ENCODE measurements around the gene LRP5. TPM values are rescaled to one million over a fixed set of nuclear protein-coding genes. Genes with fewer than 3 reads are reported as not detected.

LRP5 gene
- total and polyA plus RNA-seq, 2 donors: 10.1 to 22.1 TPM

GRCh38 chr11:68345776-68346461 lies 33.5 kb downstream of the LRP5 start:
- Histone ChIP-seq H3K27ac (ENCODE audit: low read depth in 1 of 2, low read length in 1 of 2) (no peak overlapping the region), H3K36me3 (ENCODE audit: control insufficient read depth in 2 of 2, insufficient read depth in 2 of 2, low read length in 1 of 2) (peaks cover 0 to 3% of the 10 kb centered on the region in 2 donors), H3K4me3 (ENCODE audit: low read length in 2 of 2) (no peak overlapping the region), H3K9me3 (ENCODE audit: control insufficient read depth in 2 of 2, insufficient read depth in 1 of 2, low read length in 1 of 2) (no peaks in the 10 kb centered on the region), H3K27me3 (ENCODE audit: control insufficient read depth in 2 of 2, insufficient read depth in 1 of 2, low read length in 1 of 2) (no peaks in the 10 kb centered on the region), H3K4me1 (ENCODE audit: control insufficient read depth in 2 of 2, insufficient read depth in 2 of 2, low read length in 2 of 2) (peaks cover 0 to 10% of the 10 kb centered on the region in 2 donors)
- WGBS: 91% methylated on average over 11 of the region's 11 CpGs
- DNase-seq (ENCODE audit: low read depth in 6 of 9, low spot score in 9 of 9): no peak

DNA sequence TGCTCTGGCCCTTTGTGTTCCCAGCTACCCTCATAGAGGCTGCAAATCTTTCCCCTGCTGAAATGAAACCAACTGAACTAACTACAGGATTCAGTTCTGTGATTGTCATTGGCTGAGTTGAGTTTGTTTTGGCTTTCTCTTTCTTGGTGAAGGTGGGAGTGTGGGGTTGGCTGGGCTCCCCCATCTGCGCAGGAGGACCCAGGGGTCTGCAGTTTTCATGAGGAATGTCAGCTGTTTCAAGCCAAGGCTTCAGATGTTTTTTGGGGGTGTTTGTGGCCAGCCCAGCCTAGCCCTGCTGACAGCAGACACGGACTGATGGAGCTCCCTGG lies 34.0 kb downstream of the LRP5 start:
- WGBS: 94% methylated on average over 2 of the region's 2 CpGs
- no peak for DNase-seq (ENCODE audit: low read depth in 6 of 9, low spot score in 9 of 9)
- no peaks in the 10 kb centered on the region for H3K27me3 ChIP-seq (ENCODE audit: control insufficient read depth in 2 of 2, insufficient read depth in 1 of 2, low read length in 1 of 2)
- H3K4me3 ChIP-seq (ENCODE audit: low read length in 2 of 2): no peak overlapping the region
- H3K36me3 ChIP-seq (ENCODE audit: control insufficient read depth in 2 of 2, insufficient read depth in 2 of 2, low read length in 1 of 2): peaks cover 0 to 3% of the 10 kb centered on the region in 2 donors
- no peaks in the 10 kb centered on the region for H3K9me3 ChIP-seq (ENCODE audit: control insufficient read depth in 2 of 2, insufficient read depth in 1 of 2, low read length in 1 of 2)
- H3K27ac ChIP-seq (ENCODE audit: low read depth in 1 of 2, low read length in 1 of 2): peak overlapping the region in 1 of 2 donors; percentile 37
- peaks cover 0 to 10% of the 10 kb centered on the region in 2 donors for H3K4me1 ChIP-seq (ENCODE audit: control insufficient read depth in 2 of 2, insufficient read depth in 2 of 2, low read length in 2 of 2)

DNA sequence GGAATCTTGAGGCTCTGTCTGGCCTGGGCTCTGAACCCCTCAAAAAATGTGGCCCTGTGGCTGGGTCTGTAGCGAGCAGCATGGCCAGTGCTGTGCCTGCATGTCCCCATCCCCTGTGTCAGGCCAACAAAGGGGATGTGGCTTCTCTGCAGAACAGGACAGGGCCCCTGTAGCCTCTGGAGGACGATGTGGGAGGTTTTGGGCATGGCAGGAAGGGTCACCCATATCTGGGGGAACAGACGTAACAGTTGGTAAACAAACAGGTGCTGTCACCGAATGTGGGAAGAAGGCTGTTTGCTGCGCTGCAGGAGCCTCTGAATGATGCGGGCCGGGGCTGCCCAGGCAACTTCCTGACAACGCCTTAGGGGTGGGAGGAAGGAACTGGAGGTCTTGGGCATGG lies 35.0 kb downstream of the LRP5 start:
- H3K9me3 ChIP-seq (ENCODE audit: control insufficient read depth in 2 of 2, insufficient read depth in 1 of 2, low read length in 1 of 2): no peaks in the 10 kb centered on the region
- no peaks in the 10 kb centered on the region for H3K27me3 ChIP-seq (ENCODE audit: control insufficient read depth in 2 of 2, insufficient read depth in 1 of 2, low read length in 1 of 2)
- 85% methylated on average over 8 of the region's 8 CpGs for WGBS
- peaks cover 0 to 8% of the 10 kb centered on the region in 2 donors for H3K4me1 ChIP-seq (ENCODE audit: control insufficient read depth in 2 of 2, insufficient read depth in 2 of 2, low read length in 2 of 2)
- no peak for DNase-seq (ENCODE audit: low read depth in 6 of 9, low spot score in 9 of 9)
- H3K36me3 ChIP-seq (ENCODE audit: control insufficient read depth in 2 of 2, insufficient read depth in 2 of 2, low read length in 1 of 2): peaks cover 0 to 3% of the 10 kb centered on the region in 2 donors
- H3K27ac ChIP-seq (ENCODE audit: low read depth in 1 of 2, low read length in 1 of 2): no peak overlapping the region
- no peak overlapping the region for H3K4me3 ChIP-seq (ENCODE audit: low read length in 2 of 2)

GRCh38 chr11:68347841-68348240 lies 35.5 kb downstream of the LRP5 start:
- 99% methylated on average over 32 of the region's 32 CpGs for WGBS
- Histone ChIP-seq H3K27me3 (ENCODE audit: control insufficient read depth in 2 of 2, insufficient read depth in 1 of 2, low read length in 1 of 2) (no peaks in the 10 kb centered on the region), H3K27ac (ENCODE audit: low read depth in 1 of 2, low read length in 1 of 2) (no peak overlapping the region), H3K4me3 (ENCODE audit: low read length in 2 of 2) (no peak overlapping the region), H3K36me3 (ENCODE audit: control insufficient read depth in 2 of 2, insufficient read depth in 2 of 2, low read length in 1 of 2) (peaks cover 0 to 3% of the 10 kb centered on the region in 2 donors), H3K4me1 (ENCODE audit: control insufficient read depth in 2 of 2, insufficient read depth in 2 of 2, low read length in 2 of 2) (peaks cover 0 to 4% of the 10 kb centered on the region in 2 donors), H3K9me3 (ENCODE audit: control insufficient read depth in 2 of 2, insufficient read depth in 1 of 2, low read length in 1 of 2) (no peaks in the 10 kb centered on the region)
- no peak for DNase-seq (ENCODE audit: low read depth in 6 of 9, low spot score in 9 of 9)

- Histone ChIP-seq H3K27ac (ENCODE audit: low read depth in 1 of 2, low read length in 1 of 2) (no peak overlapping the region), H3K4me3 (ENCODE audit: low read length in 2 of 2) (no peak overlapping the region), H3K36me3 (ENCODE audit: control insufficient read depth in 2 of 2, insufficient read depth in 2 of 2, low read length in 1 of 2) (peaks cover 3 to 9% of the 10 kb centered on the region in 2 donors), H3K4me1 (ENCODE audit: control insufficient read depth in 2 of 2, insufficient read depth in 2 of 2, low read length in 2 of 2) (peaks cover 0 to 8% of the 10 kb centered on the region in 2 donors), H3K9me3 (ENCODE audit: control insufficient read depth in 2 of 2, insufficient read depth in 1 of 2, low read length in 1 of 2) (no peaks in the 10 kb centered on the region), H3K27me3 (ENCODE audit: control insufficient read depth in 2 of 2, insufficient read depth in 1 of 2, low read length in 1 of 2) (no peaks in the 10 kb centered on the region)
- DNase-seq (ENCODE audit: low read depth in 6 of 9, low spot score in 9 of 9): no peak
- WGBS: 97% methylated on average over 15 of the region's 15 CpGs
Measured at GRCh38 chr11:68349461-68350249, 37.3 kb downstream of the LRP5 start.

DNA sequence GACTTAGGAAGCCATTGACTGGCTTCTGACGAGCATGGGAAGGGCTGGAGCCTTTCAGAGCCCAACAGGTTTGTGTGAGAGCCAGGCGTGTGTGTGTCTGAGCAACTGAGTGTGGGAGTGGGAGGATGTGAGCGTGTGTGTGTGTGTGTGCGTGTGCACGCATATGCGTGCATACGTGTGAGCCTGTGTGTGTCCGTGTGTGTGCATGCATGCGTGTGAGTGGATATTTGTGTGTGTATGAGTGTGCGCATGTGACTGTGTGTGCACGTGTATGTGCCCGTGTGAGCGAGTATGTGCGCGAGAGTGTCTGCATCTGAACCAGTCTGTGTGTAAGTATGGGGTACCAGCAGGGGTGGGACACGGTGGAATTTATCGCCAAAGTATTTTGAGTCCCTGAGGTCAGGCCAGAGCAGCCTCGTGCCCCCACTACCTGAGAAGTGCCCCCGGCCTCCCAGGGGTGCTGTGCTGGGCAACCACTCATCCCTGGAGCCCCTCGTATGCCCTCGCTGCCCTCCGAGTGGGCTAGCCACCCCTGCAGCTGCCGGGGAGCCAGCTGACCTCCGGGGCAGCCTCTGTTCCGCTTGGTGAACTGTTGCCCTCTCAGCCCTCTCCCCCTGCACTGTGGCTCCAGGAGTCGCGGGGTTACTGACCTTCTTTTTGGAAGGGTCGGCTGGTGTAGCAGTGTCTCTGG lies 38.5 kb downstream of the LRP5 start:
- Histone ChIP-seq H3K27ac (ENCODE audit: low read depth in 1 of 2, low read length in 1 of 2) (no peak overlapping the region), H3K27me3 (ENCODE audit: control insufficient read depth in 2 of 2, insufficient read depth in 1 of 2, low read length in 1 of 2) (no peaks in the 10 kb centered on the region), H3K4me1 (ENCODE audit: control insufficient read depth in 2 of 2, insufficient read depth in 2 of 2, low read length in 2 of 2) (peaks cover 0 to 8% of the 10 kb centered on the region in 2 donors), H3K9me3 (ENCODE audit: control insufficient read depth in 2 of 2, insufficient read depth in 1 of 2, low read length in 1 of 2) (no peaks in the 10 kb centered on the region), H3K36me3 (ENCODE audit: control insufficient read depth in 2 of 2, insufficient read depth in 2 of 2, low read length in 1 of 2) (peaks cover 3 to 9% of the 10 kb centered on the region in 2 donors), H3K4me3 (ENCODE audit: low read length in 2 of 2) (no peak overlapping the region)
- DNase-seq (ENCODE audit: low read depth in 6 of 9, low spot score in 9 of 9): no peak
- WGBS: 94% methylated on average over 28 of the region's 28 CpGs

- Histone ChIP-seq H3K36me3 (ENCODE audit: control insufficient read depth in 2 of 2, insufficient read depth in 2 of 2, low read length in 1 of 2) (peaks cover 3 to 9% of the 10 kb centered on the region in 2 donors), H3K4me1 (ENCODE audit: control insufficient read depth in 2 of 2, insufficient read depth in 2 of 2, low read length in 2 of 2) (peaks cover 0 to 8% of the 10 kb centered on the region in 2 donors), H3K27me3 (ENCODE audit: control insufficient read depth in 2 of 2, insufficient read depth in 1 of 2, low read length in 1 of 2) (no peaks in the 10 kb centered on the region), H3K4me3 (ENCODE audit: low read length in 2 of 2) (no peak overlapping the region), H3K9me3 (ENCODE audit: control insufficient read depth in 2 of 2, insufficient read depth in 1 of 2, low read length in 1 of 2) (no peaks in the 10 kb centered on the region), H3K27ac (ENCODE audit: low read depth in 1 of 2, low read length in 1 of 2) (no peak overlapping the region)
- 95% methylated on average over 32 of the region's 32 CpGs for WGBS
- DNase-seq (ENCODE audit: low read depth in 6 of 9, low spot score in 9 of 9): no peak
Measured at GRCh38 chr11:68351450-68352275, 39.3 kb downstream of the LRP5 start.

GRCh38 chr11:68352591-68352990 lies 40.2 kb downstream of the LRP5 start:
- Histone ChIP-seq H3K27ac (ENCODE audit: low read depth in 1 of 2, low read length in 1 of 2) (no peak overlapping the region), H3K27me3 (ENCODE audit: control insufficient read depth in 2 of 2, insufficient read depth in 1 of 2, low read length in 1 of 2) (no peaks in the 10 kb centered on the region), H3K9me3 (ENCODE audit: control insufficient read depth in 2 of 2, insufficient read depth in 1 of 2, low read length in 1 of 2) (no peaks in the 10 kb centered on the region), H3K4me1 (ENCODE audit: control insufficient read depth in 2 of 2, insufficient read depth in 2 of 2, low read length in 2 of 2) (peaks cover 0 to 8% of the 10 kb centered on the region in 2 donors), H3K36me3 (ENCODE audit: control insufficient read depth in 2 of 2, insufficient read depth in 2 of 2, low read length in 1 of 2) (peaks cover 6 to 10% of the 10 kb centered on the region in 2 donors), H3K4me3 (ENCODE audit: low read length in 2 of 2) (no peak overlapping the region)
- WGBS: 98% methylated on average over 4 of the region's 4 CpGs
- no peak for DNase-seq (ENCODE audit: low read depth in 6 of 9, low spot score in 9 of 9)
